NCI-H524 treated with DMSO at 0.1 percent for 48 hours (cell line): ENCODE data around the gene SERPINE1.

Experiments
- DNase-seq: peaks from one replicate; lab custom pipeline; 2025; lab: John Stamatoyannopoulos, UW

SERPINE1 gene

GRCh38 chr7:101156866-101157589 lies 30.1 kb downstream of the SERPINE1 start:
- DNase-seq, result no peak

DNA sequence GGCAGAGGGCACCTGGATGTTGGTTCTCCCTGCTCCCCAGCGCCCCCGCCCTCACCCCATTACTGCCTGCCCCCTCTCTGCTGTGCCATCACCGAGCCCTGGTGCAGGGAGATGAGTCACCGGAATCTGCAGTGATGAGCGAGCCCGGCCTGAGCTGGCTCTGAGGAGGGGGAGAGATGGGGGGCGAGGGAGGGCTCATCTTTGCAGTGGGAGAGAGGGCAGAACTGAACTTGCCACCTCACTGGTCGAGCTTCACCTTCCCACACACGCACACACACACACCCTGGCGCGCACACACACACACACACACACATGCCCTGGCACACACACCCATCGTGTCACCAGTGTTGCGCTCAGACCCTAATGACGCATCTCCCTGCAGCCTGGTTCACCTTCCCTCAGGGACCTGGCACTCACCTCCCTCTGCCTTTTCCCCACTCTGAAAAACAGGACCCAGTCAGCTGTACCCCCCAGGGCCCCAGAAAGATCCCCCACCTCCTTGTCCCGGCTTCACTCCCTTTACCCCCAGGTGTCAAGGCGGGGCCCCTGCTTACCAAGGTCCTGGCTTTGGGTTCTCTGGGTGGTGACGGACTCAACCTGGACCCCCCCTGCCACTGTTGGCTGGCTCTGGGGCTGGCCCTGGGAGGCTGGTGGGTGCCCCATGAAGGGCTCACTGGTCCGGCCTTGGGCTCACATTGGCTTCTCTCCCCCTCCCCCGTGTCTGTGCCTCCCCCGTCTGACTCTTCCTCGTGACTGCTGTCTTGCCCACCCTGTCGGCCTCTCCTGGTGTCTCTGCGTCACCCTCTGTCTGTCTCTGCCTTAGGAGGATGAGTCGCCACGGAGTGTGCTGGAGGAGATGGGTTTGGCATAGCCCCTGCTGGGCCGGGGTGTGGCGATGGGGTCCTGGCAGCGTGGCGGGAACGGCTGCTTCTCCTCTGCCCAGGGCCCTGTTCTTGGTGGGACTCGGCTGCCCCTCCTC lies 33.1 kb downstream of the SERPINE1 start:
- no peak for DNase-seq

DNA sequence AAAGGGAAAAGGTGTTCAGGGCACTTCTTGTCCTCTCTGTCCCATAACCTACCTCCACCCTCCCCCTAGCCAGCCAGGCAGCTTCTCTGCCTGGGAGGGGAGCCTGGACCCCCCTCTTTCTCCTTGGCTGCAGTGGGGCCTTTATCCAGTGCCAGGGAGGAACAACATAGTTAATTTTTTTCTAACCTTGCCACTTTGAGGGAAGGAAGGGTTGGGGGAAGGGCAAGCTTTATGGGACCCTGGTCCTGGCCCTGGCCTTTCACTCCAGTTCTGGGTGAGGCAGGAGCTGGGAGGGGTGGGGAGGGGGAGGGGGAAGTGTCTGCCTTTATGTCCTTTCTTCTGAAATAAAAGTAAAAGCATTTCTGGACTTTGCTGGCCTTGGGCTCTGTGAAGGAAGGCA lies 34.0 kb downstream of the SERPINE1 start:
- DNase-seq, result no peak

DNA sequence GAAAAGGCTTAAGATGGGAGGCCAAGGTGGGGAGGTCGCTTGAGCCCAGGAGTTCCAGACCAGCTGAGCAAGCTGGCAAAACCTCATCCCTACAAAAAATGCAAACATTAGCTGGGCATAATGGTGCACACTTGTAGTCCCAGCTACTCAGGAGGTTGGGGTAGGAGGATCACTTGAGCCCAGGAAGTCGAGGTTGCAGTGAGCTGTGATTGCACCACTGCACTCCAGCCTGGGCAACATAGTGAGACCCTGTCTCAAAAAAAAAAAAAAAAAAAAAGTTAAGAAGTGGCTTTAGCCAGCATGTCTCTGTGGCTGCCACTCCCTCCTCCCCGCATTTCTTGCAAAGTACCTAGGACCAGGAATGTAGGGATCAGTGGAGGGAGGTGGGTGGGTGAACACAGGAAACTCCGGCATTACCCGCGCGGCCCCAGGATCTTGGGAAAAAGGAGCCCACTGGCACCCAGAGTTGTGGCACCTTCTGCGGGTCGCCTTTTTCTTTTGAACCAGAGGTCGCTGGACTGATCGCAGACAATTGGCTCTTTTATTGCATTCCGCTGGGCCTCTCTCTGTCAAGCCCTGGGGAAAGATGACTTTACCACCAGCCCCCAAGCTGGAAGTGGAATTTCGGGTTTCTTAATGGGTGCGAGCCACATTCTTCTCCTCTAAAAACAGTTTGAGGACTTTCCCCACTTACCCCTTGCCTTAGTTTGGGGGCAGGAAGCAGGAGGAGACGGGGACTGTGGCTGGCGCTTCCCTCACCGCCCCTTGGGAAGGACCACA lies 35.0 kb downstream of the SERPINE1 start:
- DNase-seq, result no peak

DNA sequence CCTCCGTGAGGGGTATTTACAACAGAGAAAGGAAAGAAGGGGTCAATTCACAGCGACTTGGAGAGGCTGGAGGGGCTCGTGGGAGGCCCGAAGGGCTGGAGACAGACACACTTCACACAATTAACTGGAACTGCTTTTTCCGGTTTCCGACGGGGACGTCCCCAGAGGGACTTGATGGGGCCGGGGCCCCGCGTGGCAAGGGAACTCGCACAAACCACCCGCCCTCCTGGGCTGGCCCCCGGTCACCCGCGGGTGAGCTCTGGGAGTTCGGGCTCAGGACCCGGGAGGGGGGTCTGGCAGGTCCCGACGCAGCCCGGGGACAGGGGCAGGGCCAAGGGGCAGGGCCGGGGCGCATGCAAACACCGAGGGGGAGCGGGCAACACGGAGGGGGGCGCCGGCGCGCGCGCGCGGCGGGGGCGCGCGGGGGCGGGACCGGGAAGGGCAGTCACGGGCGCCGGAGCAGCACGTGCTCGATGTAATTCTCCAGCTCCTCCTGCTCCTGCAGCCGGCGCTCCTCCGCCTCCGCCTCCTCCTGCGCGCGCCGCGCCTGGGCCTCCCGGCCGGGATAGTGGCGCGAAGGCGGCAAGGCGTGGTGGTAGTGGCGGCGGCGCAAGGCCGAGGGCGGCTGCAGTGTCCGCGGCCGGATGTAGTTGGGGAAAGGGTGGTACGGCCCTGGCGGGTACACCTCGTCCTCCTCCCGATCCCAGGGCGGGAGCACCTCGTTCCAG lies 35.8 kb downstream of the SERPINE1 start:
- DNase-seq, result no peak

DNA sequence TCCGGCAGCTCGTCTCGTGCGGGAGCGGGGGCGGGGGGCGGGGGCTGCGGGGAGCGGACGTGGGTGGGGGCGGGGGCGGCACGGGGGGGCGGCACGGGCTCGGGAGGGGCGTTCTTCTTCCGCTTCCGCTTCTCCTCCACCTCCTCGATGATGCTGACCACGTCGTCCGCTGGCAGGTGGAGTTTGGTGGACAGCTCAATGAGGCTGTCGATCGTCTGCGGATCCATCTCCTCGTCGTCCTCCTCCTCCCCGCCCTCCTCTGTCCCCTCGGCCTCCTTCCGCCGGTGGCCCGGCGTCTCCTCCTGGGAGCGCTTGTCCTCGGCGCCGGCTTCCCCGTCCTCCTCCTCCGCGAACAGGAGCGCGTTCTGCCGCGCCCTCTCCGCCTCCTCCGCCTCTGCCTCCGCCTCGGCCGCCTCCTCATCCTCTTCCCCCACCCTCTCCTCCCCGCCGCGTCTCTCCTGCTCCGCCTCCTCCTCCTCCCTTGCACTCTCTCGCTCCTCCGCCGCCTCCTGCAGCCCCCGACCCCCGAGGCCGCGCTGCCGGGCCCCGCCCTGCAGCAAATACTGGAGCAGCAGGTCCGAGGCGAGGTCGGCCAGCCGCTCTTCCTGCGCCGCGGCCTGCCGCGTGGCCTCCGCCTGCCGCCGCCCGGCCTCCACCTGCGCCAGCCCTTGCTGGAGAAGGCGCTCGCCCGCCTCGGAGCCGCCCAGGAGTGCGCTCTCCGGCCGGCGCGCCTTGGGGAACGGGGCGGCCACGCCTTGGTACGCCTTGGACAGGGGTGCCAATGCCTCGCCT lies 36.6 kb downstream of the SERPINE1 start:
- DNase-seq, result no peak

DNA sequence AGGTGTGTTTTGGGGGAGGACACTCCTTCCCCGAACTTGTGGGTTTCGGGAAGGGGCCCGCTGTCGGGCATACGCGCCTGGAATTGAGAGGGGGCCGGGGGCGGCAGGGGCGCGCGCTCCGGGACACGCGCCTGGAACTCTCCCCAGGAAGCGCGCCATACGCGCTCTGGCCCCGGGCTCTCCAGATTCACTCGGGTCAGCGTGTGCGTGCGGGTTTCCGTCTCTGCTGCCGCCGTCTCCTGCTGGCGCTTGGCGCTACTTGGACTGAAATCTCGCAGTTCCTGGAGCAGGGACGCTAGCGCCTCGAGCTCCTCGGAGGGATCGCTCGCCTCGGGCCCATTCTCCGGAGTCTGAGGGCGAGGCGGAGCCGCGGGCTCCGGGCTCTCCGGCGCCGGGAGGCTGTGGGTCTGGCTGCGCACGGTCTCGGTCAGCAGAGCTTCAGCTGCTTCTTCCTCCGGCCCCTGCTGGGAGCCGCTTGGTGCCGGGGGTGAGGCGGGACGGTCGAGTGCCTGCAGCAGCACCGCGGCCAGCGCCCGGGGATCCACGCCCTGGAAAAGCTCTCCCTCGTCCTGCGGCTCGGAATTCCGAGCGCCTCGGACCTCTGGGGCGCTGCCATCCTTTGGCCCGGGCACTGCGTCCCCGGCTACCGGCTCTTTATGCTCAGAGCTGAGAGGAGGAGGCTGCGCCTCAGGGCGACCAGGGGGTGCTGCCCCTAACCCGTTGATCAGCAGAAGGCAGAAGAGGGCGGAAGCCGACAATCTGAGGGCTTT lies 37.4 kb downstream of the SERPINE1 start:
- no peak for DNase-seq

- peak; percentile 44 for DNase-seq
Observed at GRCh38 chr7:101165075-101165957, 38.4 kb downstream of the SERPINE1 start, which contains the start of gene VGF. VGF (minus strand) TSS chr7:101165569; CDS start chr7:101164843, 726 bp downstream.

DNA sequence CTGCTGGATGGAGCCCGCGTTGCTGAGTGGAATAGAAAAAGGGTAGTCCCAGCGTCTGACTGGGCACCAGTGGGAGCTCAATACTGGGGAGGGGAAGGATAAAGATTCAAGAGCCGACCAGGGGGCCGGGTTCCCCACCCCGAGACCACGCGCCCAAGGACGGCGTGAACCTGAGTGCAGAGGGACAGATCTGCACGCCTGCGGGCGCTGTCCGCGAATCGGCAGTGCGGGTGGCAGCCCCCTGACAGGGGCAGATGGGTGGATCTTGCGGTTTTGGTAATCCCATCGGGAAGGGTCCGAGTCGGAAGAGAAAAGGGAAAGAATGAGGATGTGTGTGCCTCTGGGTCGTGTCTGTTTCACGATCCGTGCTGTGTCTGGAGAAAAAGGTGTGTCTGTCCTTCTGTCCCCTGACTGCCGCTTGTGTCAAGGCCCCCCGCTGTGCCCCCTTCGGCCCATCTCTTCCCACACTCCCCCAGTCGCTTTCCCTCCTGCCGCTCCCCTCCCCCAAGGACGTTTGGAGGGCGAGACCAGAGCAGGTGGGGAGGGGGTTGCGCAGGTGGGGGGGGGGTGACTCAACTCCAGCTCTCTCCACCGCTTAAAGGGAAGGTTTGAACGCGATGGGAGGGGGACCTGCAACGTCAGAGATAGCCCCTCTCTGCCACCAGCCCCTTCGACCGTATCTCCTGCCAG lies 39.2 kb downstream of the SERPINE1 start:
- no peak for DNase-seq

- no peak for DNase-seq
Observed at GRCh38 chr7:101166648-101166908, 39.7 kb downstream of the SERPINE1 start.

DNA sequence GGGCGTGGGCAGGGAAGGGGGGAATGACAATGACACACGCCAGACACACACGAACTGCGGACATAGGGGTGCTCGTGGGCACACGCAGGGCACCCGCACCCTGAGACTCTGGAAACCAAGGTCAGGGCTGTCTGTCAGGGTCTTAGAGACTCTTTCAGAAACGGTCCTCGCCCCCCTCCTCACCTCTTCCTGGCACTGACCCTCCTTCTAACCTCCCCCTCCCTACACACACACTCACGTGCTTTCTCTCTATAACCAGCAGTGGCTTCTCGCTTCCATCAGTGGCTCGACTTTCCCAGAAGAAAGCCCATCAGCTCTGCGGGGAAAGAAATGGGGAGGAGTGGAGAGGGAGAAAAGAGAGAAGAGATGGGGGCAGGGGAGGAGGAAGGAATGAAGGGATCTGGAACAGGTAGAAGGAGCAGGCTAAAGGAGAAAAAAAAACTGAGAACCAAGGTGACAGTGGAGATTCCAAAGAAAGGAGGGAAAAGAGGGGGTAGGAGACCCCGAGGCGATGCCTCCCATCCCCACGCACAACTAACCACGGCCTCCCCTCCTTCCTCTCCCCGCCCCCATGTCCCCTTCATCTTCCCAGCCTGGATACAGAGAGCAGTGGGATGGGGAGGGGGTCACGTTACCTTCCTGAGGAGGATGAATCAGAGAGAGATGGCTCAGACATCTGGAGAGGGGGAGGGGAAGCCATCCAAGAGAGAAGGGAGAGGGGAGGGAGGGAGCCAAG lies 40.2 kb downstream of the SERPINE1 start:
- peak; percentile 47 for DNase-seq

GRCh38 chr7:101167645-101168411 lies 40.9 kb downstream of the SERPINE1 start:
- DNase-seq, result no peak

- DNase-seq, result no peak
Observed at GRCh38 chr7:101168412-101169049, 41.6 kb downstream of the SERPINE1 start.

DNA sequence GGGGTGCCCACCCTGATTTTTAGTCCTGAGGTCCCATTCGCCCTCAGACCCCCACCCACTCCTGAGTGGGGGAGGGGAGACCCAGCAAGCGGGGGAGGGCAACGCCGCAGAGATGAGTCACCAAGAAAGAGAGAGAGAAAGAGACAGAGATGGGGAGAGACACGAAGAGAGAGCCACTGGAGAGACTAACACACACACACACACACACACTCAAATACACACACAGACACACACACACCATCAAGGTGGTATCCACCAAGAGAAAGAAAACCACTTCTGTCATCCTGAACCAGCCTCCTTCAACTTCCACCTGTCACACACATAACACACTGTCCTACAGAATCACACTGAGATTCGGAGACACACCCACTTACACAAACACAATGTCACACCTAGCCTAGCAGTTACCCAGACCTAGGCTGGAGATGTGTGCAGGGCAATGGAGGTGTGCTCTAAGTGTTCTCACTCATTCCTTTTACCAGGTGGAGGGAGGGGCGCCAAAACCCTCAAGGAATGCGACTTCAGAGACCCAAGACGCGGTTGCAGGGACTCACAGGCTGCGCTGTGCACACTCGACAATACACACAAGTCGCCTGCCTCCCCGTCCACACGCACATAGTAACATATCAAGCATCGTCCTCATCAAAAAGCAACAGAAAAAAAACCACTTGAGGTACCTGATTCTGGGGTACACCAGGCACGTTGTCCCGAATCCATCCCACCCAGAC lies 42.4 kb downstream of the SERPINE1 start:
- no peak for DNase-seq

- DNase-seq, result no peak
Observed at GRCh38 chr7:101169838-101170551, 43.1 kb downstream of the SERPINE1 start.
